NCI-H2227 (cell line): Measurements from ENCODE around the gene RAB36.

ENCODE experiments used
- DNase-seq: peaks from one replicate; lab custom pipeline; 2025; ENCODE audit not compliant: unreplicated experiment; lab: John Stamatoyannopoulos, UW

RAB36 gene

GRCh38 chr22:23137468-23137867, 7.8 kb upstream of the RAB36 start:
- no peak for DNase-seq

DNA sequence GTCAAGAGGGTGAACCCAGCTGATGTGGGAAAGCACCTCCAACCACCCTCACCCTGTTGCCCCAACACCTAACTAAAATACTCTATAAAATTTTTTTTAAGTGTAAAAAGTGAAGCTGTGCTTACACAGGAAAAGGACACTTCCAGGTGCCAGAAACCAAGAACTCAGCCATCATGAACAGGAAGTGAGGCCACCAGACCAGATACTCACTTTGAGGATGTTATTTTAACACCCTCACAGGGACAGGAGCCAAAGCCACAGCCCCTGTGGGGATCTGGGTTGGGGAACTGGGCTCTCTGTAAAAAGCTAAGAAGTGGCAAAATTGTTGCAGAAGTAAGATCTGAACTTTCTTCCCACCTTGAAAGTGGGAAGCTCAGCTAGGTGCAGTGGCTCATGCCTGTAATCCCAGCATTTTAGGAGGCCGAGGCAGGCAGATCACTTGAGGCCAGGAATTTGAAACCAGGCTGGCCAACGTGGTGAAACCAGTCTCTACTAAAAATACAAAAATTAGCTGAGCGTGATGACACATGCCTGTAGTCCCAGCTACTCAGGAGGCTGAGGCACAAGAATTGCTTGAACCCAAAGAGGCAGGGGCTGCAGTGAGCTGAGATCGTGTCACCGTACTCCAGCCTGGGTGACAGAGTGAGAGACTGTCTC, 7.2 kb upstream of the RAB36 start:
- DNase-seq, result no peak

GRCh38 chr22:23138584-23139435, 6.5 kb upstream of the RAB36 start:
- DNase-seq, result no peak

- no peak for DNase-seq
Observed at GRCh38 chr22:23140385-23140784, 4.9 kb upstream of the RAB36 start.

DNA sequence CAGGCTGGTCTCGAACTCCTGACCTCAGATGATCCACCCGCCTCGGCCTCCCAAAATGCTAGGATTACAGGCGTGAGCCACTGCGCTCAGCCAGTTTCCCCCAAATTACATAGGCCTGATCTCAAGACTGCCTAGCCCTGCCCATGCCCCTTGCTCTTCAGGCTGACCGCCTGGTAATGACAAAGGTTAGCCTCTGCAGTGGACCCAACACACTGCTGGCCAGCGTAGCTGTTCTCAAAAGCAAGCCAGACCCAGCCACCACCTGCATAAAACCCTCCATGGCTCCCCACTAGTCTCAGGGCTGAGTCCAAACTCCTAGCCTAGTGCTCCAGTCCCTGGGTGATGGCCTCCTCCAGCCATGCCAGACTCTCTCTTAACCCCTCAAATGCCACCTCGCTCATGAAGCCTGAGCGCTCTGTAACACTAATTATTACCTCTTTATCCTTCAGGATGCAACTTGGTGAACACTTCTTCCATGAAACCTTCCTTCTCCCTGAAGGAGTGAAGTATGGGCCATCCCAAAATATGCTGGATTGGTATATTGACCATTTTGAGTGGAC, 2.7 kb upstream of the RAB36 start:
- DNase-seq, result no peak

DNA sequence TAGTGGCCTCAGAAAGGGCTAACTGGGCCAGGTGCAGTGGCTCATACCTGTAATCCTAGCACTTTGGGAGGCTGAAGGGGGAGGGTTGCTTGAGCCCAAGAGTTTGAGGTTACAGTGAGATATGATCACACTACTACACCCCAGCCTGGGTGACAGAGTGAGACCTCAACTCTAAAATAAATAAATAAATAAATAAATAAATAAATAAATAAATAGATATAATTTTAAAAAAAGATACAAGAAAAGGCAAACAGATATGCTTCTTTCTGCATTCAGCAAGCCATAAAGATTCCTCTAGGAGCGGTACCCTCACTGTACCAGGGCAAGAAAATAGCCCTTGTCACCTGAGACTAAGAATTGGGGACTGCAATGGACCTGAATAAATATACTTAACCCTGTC, 2.2 kb upstream of the RAB36 start:
- DNase-seq, result no peak

GRCh38 chr22:23144432-23144831, 845 bp upstream of the RAB36 start:
- no peak for DNase-seq

GRCh38 chr22:23145878-23146470, 697 bp downstream of the RAB36 start:
- no peak for DNase-seq

DNA sequence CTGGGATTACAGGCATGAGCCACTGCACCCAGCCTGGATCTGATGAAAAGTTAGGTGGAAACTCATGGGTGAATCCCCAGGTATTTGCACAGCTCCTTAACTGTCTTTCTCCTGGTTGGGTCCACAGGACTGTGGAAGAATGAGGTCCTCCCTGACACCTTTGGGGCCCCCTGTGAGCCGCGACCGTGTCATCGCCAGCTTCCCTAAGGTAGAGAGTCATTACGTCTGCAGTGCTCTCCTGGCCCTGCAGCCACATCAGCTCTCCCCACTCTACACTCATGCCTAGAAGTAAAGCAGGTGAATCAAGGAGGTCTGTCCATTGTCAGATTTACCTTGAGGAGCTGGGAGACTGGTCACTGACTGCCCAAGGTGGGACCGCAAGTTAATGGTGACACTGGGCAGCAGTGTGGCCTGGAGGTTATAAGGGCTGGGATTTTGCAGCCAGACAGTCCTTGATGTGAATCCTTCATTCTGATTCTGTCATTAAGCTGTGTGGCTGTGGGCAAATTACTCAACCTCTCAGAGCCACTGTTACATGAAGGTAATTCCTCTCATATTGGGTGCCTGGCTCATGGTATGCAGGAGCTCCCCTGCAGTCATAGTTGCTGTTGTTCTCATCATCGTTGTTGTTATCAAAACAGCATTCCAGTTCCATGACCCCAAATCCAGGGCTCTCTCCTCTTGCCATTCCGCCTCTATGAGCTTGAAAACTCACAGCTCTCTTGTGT, 1.4 kb downstream of the RAB36 start:
- no peak for DNase-seq

DNA sequence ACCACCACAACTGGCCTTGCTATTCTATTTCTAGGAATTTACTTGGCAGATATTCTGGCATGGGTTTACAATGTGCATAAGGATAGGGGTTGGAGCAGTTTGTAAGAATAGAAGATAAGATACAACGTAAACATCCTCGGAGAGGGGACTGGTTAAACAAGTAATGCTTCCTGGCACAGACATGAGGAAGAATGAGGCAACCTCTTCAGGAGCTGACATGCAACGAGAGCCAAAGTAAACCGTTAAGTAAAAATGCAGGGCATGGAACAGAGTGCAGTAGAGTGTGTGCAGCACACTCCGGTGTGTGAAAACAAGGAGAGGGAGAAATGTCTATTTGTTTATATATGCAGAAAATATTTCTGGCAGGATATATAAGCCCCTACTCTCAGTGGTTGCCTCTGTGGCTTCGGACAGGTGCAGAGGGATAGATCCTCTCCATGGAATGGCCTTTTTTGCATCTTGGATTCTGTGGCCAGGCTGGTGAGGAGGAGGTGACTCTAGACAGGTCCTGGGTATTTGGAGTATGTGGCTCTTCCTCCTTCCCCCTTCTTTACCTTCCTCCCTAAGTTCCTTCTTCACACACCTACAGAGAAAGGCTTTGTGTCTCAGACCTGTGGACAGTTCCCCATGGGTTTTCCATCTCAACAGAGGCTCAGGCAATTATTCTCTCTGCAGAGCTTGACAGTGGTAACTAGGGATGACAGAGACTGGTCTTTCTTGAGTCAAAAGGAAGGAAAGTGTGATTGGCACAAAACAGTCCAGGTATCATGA, 2.5 kb downstream of the RAB36 start:
- no peak for DNase-seq

GRCh38 chr22:23149743-23150238, 4.5 kb downstream of the RAB36 start:
- DNase-seq, result no peak

- DNase-seq, result no peak
Observed at GRCh38 chr22:23150762-23151161, 5.5 kb downstream of the RAB36 start.

DNA sequence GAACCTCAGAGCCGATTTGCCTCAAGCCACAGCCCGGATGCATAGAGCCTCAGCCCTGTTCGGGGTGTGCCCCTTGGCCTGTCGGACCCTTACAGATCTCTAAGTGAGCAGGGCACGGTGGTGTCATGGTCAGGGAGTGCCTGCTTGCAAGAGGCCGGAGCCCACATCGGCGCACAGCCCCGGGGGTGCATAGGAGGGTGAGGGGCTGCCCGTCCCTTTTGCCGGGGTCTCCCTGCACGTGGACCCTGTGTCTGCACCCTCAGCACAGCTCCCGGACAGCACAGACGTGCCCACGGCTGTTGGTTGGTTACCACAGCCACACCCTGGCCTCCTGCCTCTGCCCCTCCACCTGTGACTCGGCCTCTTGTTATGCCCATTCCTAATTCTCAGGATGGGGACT, 6.5 kb downstream of the RAB36 start:
- DNase-seq, result no peak

DNA sequence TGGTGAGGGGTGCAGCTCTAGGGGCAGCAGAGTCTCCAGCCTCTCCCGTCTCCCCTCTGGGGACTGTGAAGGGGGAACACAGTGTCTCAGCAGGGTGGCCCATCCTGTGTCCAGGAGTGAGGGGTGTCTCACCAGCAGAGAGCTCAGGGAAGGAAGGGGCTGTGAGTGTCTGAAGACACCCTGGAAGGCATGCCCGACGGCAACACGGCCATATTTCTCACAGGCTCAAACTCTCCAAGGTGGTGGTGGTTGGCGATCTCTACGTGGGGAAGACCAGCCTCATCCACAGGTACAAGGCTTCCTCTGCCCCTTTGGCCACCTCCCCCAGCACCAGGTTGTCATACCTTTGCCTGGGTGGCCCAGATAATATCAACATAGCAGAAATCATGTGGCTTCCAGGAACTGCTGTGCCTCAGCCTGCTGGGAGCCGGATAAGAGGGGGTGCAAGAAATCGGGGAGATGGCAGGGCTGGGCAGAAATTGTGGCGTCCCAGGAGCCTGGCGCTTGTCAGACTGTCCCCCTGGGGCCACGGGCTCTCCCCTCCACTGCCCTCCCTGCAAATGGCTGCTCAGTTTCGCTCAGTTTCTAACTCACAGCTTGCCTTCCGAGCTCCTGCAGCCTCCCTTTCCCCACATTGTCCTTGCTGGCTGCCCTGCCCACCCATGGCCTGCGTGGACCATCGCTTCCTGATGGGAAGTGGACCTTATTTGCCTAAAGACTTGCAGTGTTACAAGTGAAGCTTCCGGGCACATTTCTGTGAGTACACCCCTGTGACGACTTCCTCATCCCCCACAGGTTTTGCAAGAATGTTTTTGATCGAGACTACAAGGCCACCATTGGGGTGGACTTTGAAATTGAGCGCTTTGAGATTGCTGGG, 7.2 kb downstream of the RAB36 start:
- DNase-seq, result no peak

GRCh38 chr22:23153994-23154393, 8.7 kb downstream of the RAB36 start:
- DNase-seq, result no peak

DNA sequence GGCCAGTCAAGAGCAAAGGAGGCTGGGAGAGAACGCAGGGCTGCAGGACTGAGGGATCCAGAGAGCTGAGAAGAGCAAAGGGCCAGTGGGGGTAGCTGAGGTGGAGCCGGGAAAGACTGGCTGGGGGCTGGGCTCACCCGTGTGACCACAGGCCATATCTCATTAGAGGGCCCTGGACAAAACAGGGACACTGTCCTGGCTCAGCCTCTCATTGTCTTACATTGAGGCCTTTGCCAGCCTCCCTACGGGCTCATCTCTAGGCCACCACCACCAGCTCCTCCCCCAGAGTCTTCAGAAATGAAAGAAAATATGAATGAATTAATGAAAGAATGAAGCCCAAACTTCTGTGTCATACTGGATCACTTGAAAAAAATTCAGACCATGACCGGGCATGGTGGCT, 9.2 kb downstream of the RAB36 start:
- no peak for DNase-seq

- no peak for DNase-seq
Observed at GRCh38 chr22:23155143-23155542, 9.9 kb downstream of the RAB36 start.

- DNase-seq, result no peak
Observed at GRCh38 chr22:23155831-23156230, 10.6 kb downstream of the RAB36 start.

DNA sequence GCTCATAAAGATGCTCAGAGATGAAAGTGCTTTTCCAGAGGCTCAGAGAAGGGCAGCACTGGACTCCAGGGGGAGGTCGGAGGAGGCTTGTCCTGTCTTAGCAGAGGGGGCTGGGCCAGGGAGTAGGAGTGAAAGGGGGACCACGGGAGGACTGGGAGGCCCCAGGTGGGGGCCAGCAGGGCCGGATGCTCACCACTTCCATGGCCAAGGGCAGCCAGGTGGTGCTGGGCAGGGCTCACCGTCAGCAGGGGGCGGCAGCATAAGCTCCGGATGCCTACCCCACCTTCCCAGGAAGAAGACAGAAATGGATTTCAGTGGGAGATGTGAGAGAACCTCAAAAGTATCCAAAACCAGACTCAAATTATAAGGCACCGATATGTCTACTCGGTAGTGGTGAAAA, 11.0 kb downstream of the RAB36 start:
- DNase-seq, result no peak
